SK-N-SH treated with all-trans-retinoic acid at 6 μM for 48 hours (cell line): ENCODE data around the gene ZNF451.

Source experiments
- ARNTL ChIP-seq: fragments of 450-650 bp; formaldehyde crosslinking; IDR thresholded peaks from 2 replicates; pipeline ENCODE4 v1.5.0; 2020; ENCODE audit warnings: low read depth, mild to moderate bottlenecking, moderate library complexity, borderline replicate concordance
- GLIS3 ChIP-seq: fragments of 250-450 bp; sonication (Bioruptor Pico); IDR thresholded peaks from 2 replicates; pipeline ENCODE4 v1.5.0; 2020; ENCODE audit warnings: mild to moderate bottlenecking, moderate library complexity
- PATZ1 ChIP-seq: fragments of 250-450 bp; sonication (Bioruptor Pico); IDR thresholded peaks from 2 replicates; pipeline ENCODE4 v1.8.0; 2020; ENCODE audit warnings: mild to moderate bottlenecking, moderate library complexity, borderline replicate concordance
- TCF4 ChIP-seq: fragments of 250-450 bp; sonication (Bioruptor Pico); IDR thresholded peaks from 2 replicates; pipeline ENCODE4 v1.8.0; 2021; ENCODE audit warnings: mild to moderate bottlenecking, moderate library complexity, borderline replicate concordance
- TOX ChIP-seq: fragments of 250-450 bp; sonication (Bioruptor Pico); IDR thresholded peaks from 2 replicates; pipeline ENCODE4 v1.8.0; 2021; ENCODE audit warnings: mild to moderate bottlenecking, moderate library complexity, borderline replicate concordance

GRCh38 chr6:57142178-57142525 lies 52.2 kb downstream of the ZNF451 start:
- TF ChIP-seq TOX (no peak), TCF4 (no peak), ARNTL (CRISPR knock-in tag) (no peak), PATZ1 (CRISPR knock-in tag) (no peak), GLIS3 (CRISPR knock-in tag) (no peak)
